ENCODE data around the gene CYB5D1.

The CYB5D1 gene

DNA sequence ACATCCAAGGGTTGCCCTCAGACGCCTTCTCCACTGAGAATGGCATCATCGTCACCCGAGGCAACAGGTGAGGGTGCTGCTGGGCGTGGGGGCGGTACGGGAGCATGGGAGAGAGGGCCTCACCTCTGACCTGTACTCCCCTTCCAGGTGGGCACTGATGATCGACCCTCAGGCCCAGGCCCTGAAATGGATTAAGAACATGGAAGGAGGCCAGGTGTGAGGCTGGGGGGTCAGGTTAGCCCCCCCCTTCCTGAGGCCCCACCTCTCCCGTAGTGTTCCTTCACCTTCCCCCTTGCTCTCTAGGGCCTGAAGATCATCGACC lies 40.2 kb upstream of the CYB5D1 start:
- TF ChIP-seq CTCF (conservative IDR thresholded peaks at IDR 0.05; ENCODE audit: control insufficient read depth, insufficient read depth, low read depth, low read length), result no peak
- no peak overlapping the region for H3K4me3 ChIP-seq (ENCODE audit: control insufficient read depth, low read depth, low read length)
- DNase-seq (ENCODE audit: low read depth), result no peak

- no peak overlapping the region for H3K4me3 ChIP-seq (ENCODE audit: control insufficient read depth, low read depth, low read length)
Measured at GRCh38 chr17:7818026-7818425, 39.8 kb upstream of the CYB5D1 start.

GRCh38 chr17:7818746-7819645 lies 38.8 kb upstream of the CYB5D1 start:
- TF ChIP-seq CTCF (conservative IDR thresholded peaks at IDR 0.05; ENCODE audit: control insufficient read depth, insufficient read depth, low read depth, low read length), result no peak
- DNase-seq (ENCODE audit: low read depth), result no peak
- no peak overlapping the region for H3K4me3 ChIP-seq (ENCODE audit: control insufficient read depth, low read depth, low read length)

More at GRCh38 chr17:7818026-7818425, 39.8 kb upstream of the CYB5D1 start:
- no peak for DNase-seq (ENCODE audit: low read depth)
- TF ChIP-seq CTCF (conservative IDR thresholded peaks at IDR 0.05; ENCODE audit: control insufficient read depth, insufficient read depth, low read depth, low read length), result no peak

GRCh38 chr17:7820231-7820630 lies 37.6 kb upstream of the CYB5D1 start:
- no peak for TF ChIP-seq CTCF (conservative IDR thresholded peaks at IDR 0.05; ENCODE audit: control insufficient read depth, insufficient read depth, low read depth, low read length)
- DNase-seq (ENCODE audit: low read depth), result no peak
- no peak overlapping the region for H3K4me3 ChIP-seq (ENCODE audit: control insufficient read depth, low read depth, low read length)

GRCh38 chr17:7822126-7822525 lies 35.7 kb upstream of the CYB5D1 start:
- DNase-seq (ENCODE audit: low read depth), result no peak
- TF ChIP-seq CTCF (conservative IDR thresholded peaks at IDR 0.05; ENCODE audit: control insufficient read depth, insufficient read depth, low read depth, low read length), result no peak
- H3K4me3 ChIP-seq (ENCODE audit: control insufficient read depth, low read depth, low read length), result no peak overlapping the region

- no peak for DNase-seq (ENCODE audit: low read depth)
- TF ChIP-seq CTCF (conservative IDR thresholded peaks at IDR 0.05; ENCODE audit: control insufficient read depth, insufficient read depth, low read depth, low read length), result no peak
- H3K4me3 ChIP-seq (ENCODE audit: control insufficient read depth, low read depth, low read length), result no peak overlapping the region
Measured at GRCh38 chr17:7823581-7824001, 34.2 kb upstream of the CYB5D1 start.
